Measurements from ENCODE around the gene MACROD2.

DNA sequence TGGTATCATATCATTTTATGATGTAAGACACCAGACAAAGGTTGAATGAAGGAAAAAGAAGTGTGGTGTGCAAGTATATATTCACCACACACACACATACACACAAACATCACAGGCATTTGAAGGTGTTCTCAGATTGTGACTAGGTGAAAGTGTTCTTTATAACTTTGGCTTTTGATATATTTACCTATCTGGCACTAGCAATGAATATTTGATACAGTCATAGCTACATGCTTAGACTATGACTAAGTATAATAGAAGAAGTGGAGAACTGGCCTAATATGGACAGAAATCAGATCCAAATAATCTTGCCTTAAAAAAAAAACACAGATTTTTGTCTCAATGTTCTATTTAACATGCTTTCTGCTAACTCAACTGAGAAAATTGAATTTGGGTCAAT, 1768.0 kb downstream of the MACROD2 start:
- TF ChIP-seq POLR2A (IDR thresholded peaks at IDR 0.05) = no peak
- TF ChIP-seq, protein P1, sequence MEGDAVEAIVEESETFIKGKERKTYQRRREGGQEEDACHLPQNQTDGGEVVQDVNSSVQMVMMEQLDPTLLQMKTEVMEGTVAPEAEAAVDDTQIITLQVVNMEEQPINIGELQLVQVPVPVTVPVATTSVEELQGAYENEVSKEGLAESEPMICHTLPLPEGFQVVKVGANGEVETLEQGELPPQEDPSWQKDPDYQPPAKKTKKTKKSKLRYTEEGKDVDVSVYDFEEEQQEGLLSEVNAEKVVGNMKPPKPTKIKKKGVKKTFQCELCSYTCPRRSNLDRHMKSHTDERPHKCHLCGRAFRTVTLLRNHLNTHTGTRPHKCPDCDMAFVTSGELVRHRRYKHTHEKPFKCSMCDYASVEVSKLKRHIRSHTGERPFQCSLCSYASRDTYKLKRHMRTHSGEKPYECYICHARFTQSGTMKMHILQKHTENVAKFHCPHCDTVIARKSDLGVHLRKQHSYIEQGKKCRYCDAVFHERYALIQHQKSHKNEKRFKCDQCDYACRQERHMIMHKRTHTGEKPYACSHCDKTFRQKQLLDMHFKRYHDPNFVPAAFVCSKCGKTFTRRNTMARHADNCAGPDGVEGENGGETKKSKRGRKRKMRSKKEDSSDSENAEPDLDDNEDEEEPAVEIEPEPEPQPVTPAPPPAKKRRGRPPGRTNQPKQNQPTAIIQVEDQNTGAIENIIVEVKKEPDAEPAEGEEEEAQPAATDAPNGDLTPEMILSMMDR (IDR thresholded peaks at IDR 0.05) = no peak
